K562 (cell line): ENCODE data around the gene ADD2. TPM values are rescaled to one million over a fixed set of nuclear protein-coding genes. Genes with fewer than 3 reads are reported as not detected.

ENCODE experiments used
- ATAC-seq: fragments of 200-7000 bp; cut with Tn5 transposase; 3 replicates; pipeline ENCODE4 v1.9.1; 2020; ENCODE audit warnings: moderate library complexity
- BruUV-seq: library from RNA; stranded (reverse); fragments of 400-500 nt; replicated peaks from 2 replicates; lab custom pipeline; 2021; lab: Mats Ljungman, UMichigan
- CTCF ChIA-PET: fragments of 300-600 bp; formaldehyde crosslinking; extraction: SDS; loops from one replicate; lab custom pipeline; 2021; ENCODE audit warnings: low intra/inter-chr PET ratio; lab: Yijun Ruan, JAX
- POLR2A ChIA-PET: fragments of 300-600, 350-650 bp; sonication (Branson Sonifier 250); formaldehyde crosslinking; extraction: SDS; loops from one replicate; lab custom pipeline; 2021; ENCODE audit warnings: antibody characterized with exemption, inconsistent platforms; lab: Yijun Ruan, JAX
- DNase-seq, 4 experiments: peaks; one replicate each; pipeline versions ENCODE4 v3.0.0 to v3.0.0-alpha.2; 2011 to 2018; ENCODE audit warnings: low spot score in 3 of 4, mixed read lengths in 3 of 4; ENCODE audit errors: extremely low read depth in 1 of 4
- FAIRE-seq: peaks from 2 replicates; lab custom pipeline; 2011; peaks lifted over from hg19 to GRCh38; lab: Jason Lieb, UNC
- H2AFZ ChIP-seq: 2 replicates; pipeline ENCODE4 v1.6.0; 2011; ENCODE audit warnings: low read depth, low read length, control low read depth, inconsistent platforms
- H3K27ac ChIP-seq: fragments of 200-600 bp; 3 replicates; pipeline ENCODE4 v1.8.0; 2011; ENCODE audit warnings: low read depth, mild to moderate bottlenecking, control low read depth, inconsistent platforms, low read length, moderate library complexity, mixed read lengths; ENCODE audit errors: extremely low read depth
- H3K27me3 ChIP-seq, 2 experiments: fragments of 300-600 bp in 1 of 2; 2 replicates in 1 of 2; 3 replicates in 1 of 2; pipeline versions ENCODE4 v1.6.0 to v1.8.0; 2011; ENCODE audit warnings: inconsistent platforms in 2 of 2, low read length in 2 of 2, mild to moderate bottlenecking in 1 of 2, mixed read lengths in 1 of 2, moderate library complexity in 1 of 2; ENCODE audit not compliant: control insufficient read depth in 2 of 2, insufficient read depth in 2 of 2
- H3K36me3 ChIP-seq: fragments of 300-600 bp; 3 replicates; pipeline ENCODE4 v1.8.0; 2011; ENCODE audit warnings: mild to moderate bottlenecking, low read length, inconsistent platforms; ENCODE audit not compliant: control insufficient read depth, insufficient read depth
- H3K4me1 ChIP-seq, 2 experiments: fragments of 200-600 bp in 1 of 2; replicated peaks in 1 of 2; 2 replicates in 1 of 2; 3 replicates in 1 of 2; pipeline versions ENCODE4 v1.5.1 to v1.8.0; 2011; ENCODE audit warnings: inconsistent platforms in 2 of 2, low read length in 2 of 2, mild to moderate bottlenecking in 1 of 2, mixed read lengths in 1 of 2, moderate library complexity in 1 of 2; ENCODE audit not compliant: control insufficient read depth in 2 of 2, insufficient read depth in 2 of 2
- H3K4me2 ChIP-seq: 2 replicates; pipeline ENCODE4 v1.6.1; 2011; ENCODE audit warnings: low read length, control low read depth, inconsistent platforms, mixed read lengths; ENCODE audit not compliant: insufficient read depth
- H3K4me3 ChIP-seq: fragments of 200-600 bp; sonication (generic), shearing (Covaris generic); 2 replicates; pipeline ENCODE4 v1.5.1; 2016; ENCODE audit warnings: control low read depth, inconsistent platforms
- H3K79me2 ChIP-seq: fragments of 200-600 bp; 3 replicates; pipeline ENCODE4 v1.8.0; 2011; ENCODE audit warnings: low read length, inconsistent platforms; ENCODE audit not compliant: control insufficient read depth, insufficient read depth
- H3K9ac ChIP-seq, 2 experiments: 2 replicates each; pipeline versions ENCODE4 v1.6.0 to v1.6.1; 2011; ENCODE audit warnings: low read depth in 2 of 2, low read length in 2 of 2, control low read depth in 1 of 2, inconsistent platforms in 1 of 2, mild to moderate bottlenecking in 1 of 2, mixed read lengths in 1 of 2; ENCODE audit not compliant: insufficient read depth in 1 of 2
- H3K9me1 ChIP-seq: one replicate; pipeline ENCODE4 v1.6.0; 2011; ENCODE audit warnings: inconsistent platforms, mild to moderate bottlenecking, low read length, moderate library complexity; ENCODE audit not compliant: control insufficient read depth, insufficient read depth
- H3K9me3 ChIP-seq: replicated peaks from 2 replicates; pipeline ENCODE4 v1.5.1; 2011; ENCODE audit warnings: low read depth, low read length, inconsistent platforms; ENCODE audit not compliant: control insufficient read depth, insufficient read depth
- H4K20me1 ChIP-seq: replicated peaks from 2 replicates; pipeline ENCODE4 v1.6.1; 2011; ENCODE audit warnings: low read length, inconsistent platforms, mixed read lengths; ENCODE audit not compliant: control insufficient read depth, insufficient read depth
- E2F3 ChIP-seq: fragments of 250-450 bp; sonication (Bioruptor Pico); IDR thresholded peaks from 2 replicates; pipeline ENCODE4 v1.4.0; 2020; ENCODE audit warnings: mild to moderate bottlenecking
- PHF21A ChIP-seq: fragments of 450-650 bp; IDR thresholded peaks from 2 replicates; pipeline ENCODE4 v1.6.1; 2017; ENCODE audit warnings: low read depth, borderline replicate concordance
- SMARCB1 ChIP-seq: IDR thresholded peaks from 2 replicates; pipeline ENCODE4 v1.6.1; 2011; ENCODE audit warnings: improper control_type of control experiment, low read depth; ENCODE audit not compliant: insufficient read length
- YBX1 ChIP-seq: fragments of 450-650 bp; IDR thresholded peaks from 2 replicates; pipeline ENCODE4 v1.7.1; 2016; ENCODE audit warnings: mild to moderate bottlenecking
- ZNF324 ChIP-seq: fragments of 250-450 bp; sonication (Bioruptor Pico); IDR thresholded peaks from 2 replicates; pipeline ENCODE4 v1.4.0; 2020; ENCODE audit warnings: mild to moderate bottlenecking
- ZNF589 ChIP-seq: fragments of 200-800 bp; sonication (Bioruptor generic); IDR thresholded peaks from 2 replicates; pipeline ENCODE4 v1.6.1; 2016; ENCODE audit warnings: low read depth, missing genetic modification characterization, missing compliant biosample characterization
- WGBS: fragments of 100-300 bp; shearing (Covaris generic); methylation state at CpG from one replicate; pipeline ENCODE4 v1.1.6; 2016; ENCODE audit warnings: low coverage, mixed read lengths; ENCODE audit not compliant: insufficient coverage; ENCODE audit errors: missing lambda C conversion rate; 5-methylcytosine and 5-hydroxymethylcytosine counted together
- in situ Hi-C: fragments of 300-500 bp; cut with MboI; formaldehyde crosslinking; loops from 4 replicates; pipeline ENCODE4 v1.15.0; 2018; ENCODE audit warnings: inconsistent platforms, mixed read lengths
- intact Hi-C: fragments of 100-400 bp; cut with micrococcal nuclease; formaldehyde crosslinking; loops from 2 replicates; pipeline ENCODE4 v1.14.2; 2022
- polyA plus RNA-seq, 8 experiments: library from polyadenylated mRNA; depleted of rRNA in 4 of 8; stranded (reverse) in 5 of 8; unstranded in 3 of 8; fragments of >200 nt; fragmentation: Nextera tagmentation in 2 of 8; fragmentation: Illumina TruSeq in 1 of 8; extraction: Ambion mirVana in 2 of 8; extraction: Trizol in 1 of 8; gene quantifications; 2 replicates each; pipeline versions ENCODE4 v1.2.1 to v1.2.3, GENCODE V29; 2011 to 2014; ENCODE audit warnings: inconsistent platforms in 1 of 8, missing spikeins in 1 of 8
- total RNA-seq, 7 experiments: library from RNA; depleted of rRNA in 6 of 7; stranded (reverse); fragments of >200 nt in 6 of 7; fragmentation: Illumina TruSeq in 2 of 7; extraction: Trizol in 2 of 7; gene quantifications; 2 replicates each; pipeline versions ENCODE4 v1.2.1 to v1.2.3, GENCODE V29; 2011 to 2021; ENCODE audit warnings: low replicate concordance in 1 of 7

Gene ADD2
- total and polyA plus RNA-seq, 9 of the 15 experiments (the other 6 are each of a cell fraction or from before 2014, with no cell fraction given): 3.5 to 63.0 (median 36.2) TPM

DNA sequence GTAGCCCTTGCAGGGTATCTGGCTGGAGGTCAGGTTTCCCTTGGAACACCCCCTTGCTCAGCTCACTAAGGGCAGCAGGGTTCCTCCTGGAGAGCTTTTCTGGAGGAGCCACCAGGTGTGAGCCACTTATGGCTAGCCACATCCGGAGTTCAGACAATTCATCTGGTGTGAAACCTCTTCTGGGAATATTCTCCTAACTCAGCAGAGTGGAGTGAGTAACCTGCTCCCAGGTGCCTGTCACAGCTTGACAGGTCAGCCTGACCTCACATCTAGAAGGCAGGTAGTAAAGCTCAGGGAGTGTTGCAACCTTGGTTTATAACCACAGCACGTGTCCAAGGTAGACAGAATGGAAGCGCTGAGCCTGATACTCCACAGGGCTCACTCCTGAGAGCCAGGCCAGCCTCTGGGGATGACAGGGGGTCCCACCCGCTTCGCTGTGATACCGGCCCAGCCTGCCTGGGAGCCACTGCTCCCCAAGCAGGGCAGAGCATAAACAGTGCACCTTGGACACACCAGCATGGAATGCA, 151.8 kb downstream of the ADD2 start:
- Histone ChIP-seq H3K27me3 (peaks cover 0 to 18% of the 10 kb centered on the region in 2 experiments; a peak in 3 of 5 replicates), H2AFZ (no peak overlapping the region), H3K36me3 (no peaks in the 10 kb centered on the region), H3K9me3 (0 out of 2 replicates have a peak, but pooled peaks cover 3% of the 10 kb centered on the region), H3K4me1 (no peaks in the 10 kb centered on the region), H3K79me2 (no peaks in the 10 kb centered on the region), H3K9ac (no peak overlapping the region), H3K4me3 (no peak overlapping the region), H3K27ac (no peak overlapping the region), H3K4me2 (no peak overlapping the region), H3K9me1 (no peaks in the 10 kb centered on the region), H4K20me1 (no peaks in the 10 kb centered on the region; the same call in 1 of the 2 replicates)
- BruUV-seq: no TSS peak
- no peak for FAIRE-seq
- CTCF ChIA-PET: no interaction called here
- in situ Hi-C loops (no loop called here), intact Hi-C loops (loop anchor here (5.0 to 10.0 kb wide), 3 partner anchors 64 to 311 kb away; partner anchors contain the start of genes FAM136A and TGFA)
- 0% methylated on average over 3 of the region's 6 CpGs for WGBS
- no peak for ATAC-seq
- TF ChIP-seq ZNF324: no peak
- no peak for TF ChIP-seq SMARCB1
- no peak for TF ChIP-seq PHF21A
- POLR2A ChIA-PET: interaction anchor here (1.1 kb wide), 1 partner anchor 10 kb away, joined by 3 read pairs; no protein-coding TSS in a partner anchor
- no peak for DNase-seq

DNA sequence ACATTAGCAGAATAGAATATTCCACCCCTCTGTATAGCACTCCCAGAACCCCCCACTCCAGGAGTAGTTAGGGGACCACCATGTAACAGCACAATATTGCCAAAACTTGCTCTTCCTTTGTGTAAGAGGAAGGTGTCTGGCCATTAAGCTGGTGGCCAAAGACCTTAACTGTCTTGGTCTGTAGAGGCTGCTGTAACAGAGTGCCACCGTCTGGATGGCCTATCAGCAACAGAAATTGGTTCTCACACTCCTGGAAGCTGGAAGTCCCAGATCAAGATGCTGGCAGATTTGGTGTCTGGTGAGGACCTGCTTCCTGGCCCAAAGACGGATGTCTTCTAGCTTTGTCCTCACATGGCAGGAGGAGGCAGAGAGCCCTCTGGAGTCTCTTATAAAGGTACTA, 152.8 kb downstream of the ADD2 start:
- BruUV-seq: no TSS peak
- 0 out of 2 replicates have a peak, but pooled peaks cover 3% of the 10 kb centered on the region for H3K9me3 ChIP-seq
- TF ChIP-seq ZNF589 (no peak), YBX1 (no peak), E2F3 (CRISPR knock-in tag) (no peak)
- intact Hi-C loops: loop anchor here (5.0 to 10.0 kb wide), 3 partner anchors 63 to 310 kb away; partner anchors contain the start of genes FAM136A and TGFA
- no peaks in the 10 kb centered on the region; the same call in 1 of the 2 replicates for H4K20me1 ChIP-seq
- H3K36me3 ChIP-seq: no peaks in the 10 kb centered on the region
- peaks cover 0 to 28% of the 10 kb centered on the region in 2 experiments; a peak in 3 of 5 replicates for H3K27me3 ChIP-seq
- H3K27ac ChIP-seq: no peak overlapping the region
- no peaks in the 10 kb centered on the region for H3K9me1 ChIP-seq
- ATAC-seq (no peak), DNase-seq (peak in 1 of 4 experiments; percentile 3), FAIRE-seq (no peak)
- no peak overlapping the region for H2AFZ ChIP-seq
- H3K4me1 ChIP-seq: no peaks in the 10 kb centered on the region
- in situ Hi-C loops: no loop called here
- no peak overlapping the region for H3K4me3 ChIP-seq
- H3K9ac ChIP-seq: no peak overlapping the region
- CTCF ChIA-PET: no interaction called here
- POLR2A ChIA-PET: interaction anchor here (0.6 kb wide), 1 partner anchor 59 kb away, joined by 4 read pairs; no protein-coding TSS in a partner anchor
- no peaks in the 10 kb centered on the region for H3K79me2 ChIP-seq
- WGBS: 0% methylated on average over 2 of the region's 2 CpGs
- H3K4me2 ChIP-seq: no peak overlapping the region
